ENCODE results near the gene TMEM127. TPM values are rescaled to one million over a fixed set of nuclear protein-coding genes. Genes with fewer than 3 reads are reported as not detected.
A peak's percentile ranks its signal among the peaks of the same experiment; 100 is the strongest.

Gene TMEM127
- total RNA-seq, 1 experiment from 2014 or later: 25.5 TPM

DNA sequence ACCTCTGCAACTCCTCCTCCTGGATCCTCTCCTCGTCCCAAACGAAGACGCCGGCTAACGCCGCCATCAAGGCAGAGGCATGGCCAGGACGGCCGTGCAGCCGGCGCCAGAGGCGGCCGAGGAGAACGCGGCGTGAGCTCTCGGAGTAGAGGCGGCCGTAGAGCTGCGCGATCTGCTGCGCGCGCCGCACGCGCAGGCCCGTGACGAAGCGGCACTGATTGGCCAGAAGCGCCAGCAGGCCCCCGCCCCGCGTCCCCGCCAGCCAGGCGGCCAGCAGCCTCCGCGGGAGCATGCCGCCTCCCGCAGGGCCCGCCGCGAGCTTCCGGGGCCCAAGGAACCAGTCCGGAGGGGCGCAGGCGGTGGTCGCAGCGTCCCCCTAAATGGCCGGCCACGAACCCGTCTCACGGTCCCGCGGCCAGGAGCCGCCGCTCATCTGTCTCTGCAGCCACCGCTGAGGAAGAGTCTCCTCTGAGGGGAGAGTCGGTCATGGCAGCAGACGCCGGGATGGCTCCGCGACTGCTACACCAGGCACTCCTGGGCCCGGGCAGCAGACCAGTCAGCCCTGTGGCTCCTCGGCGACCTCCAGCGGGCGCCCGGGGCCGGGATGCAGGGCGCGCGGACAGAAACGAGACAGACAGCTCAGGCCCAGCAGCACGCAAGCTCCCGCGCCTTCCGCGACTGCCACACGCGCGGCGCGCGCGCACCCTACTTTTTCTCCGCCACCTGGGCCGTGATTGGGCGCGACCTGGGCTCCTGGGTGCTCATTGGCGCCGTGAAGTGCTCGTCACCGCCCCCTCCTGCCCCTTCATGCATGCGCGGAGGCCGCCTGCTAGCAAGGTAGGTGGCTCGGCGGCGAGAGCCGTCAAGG lies 57.4 kb downstream of the TMEM127 start, which contains the start of gene STARD7:
Gene STARD7 (minus strand): TSS at position 685 of the 868 bp plus-strand sequence. CDS start 393 bp downstream, at position 292.
- no TSS peak for BruUV-seq (replicated peaks)
- TF ChIP-seq CTCF (conservative IDR thresholded peaks at IDR 0.05; ENCODE audit: low read depth, low read length): no peak
- no peak for TF ChIP-seq EZH2 (IDR thresholded peaks at IDR 0.05; ENCODE audit: borderline replicate concordance, low read depth, low read length, poor library complexity, severe bottlenecking)
- Histone ChIP-seq H3K9me3 (ENCODE audit: low read depth, low read length, poor library complexity, severe bottlenecking) (no peaks in the 10 kb centered on the region), H3K27ac (ENCODE audit: low read depth, low read length, poor library complexity, severe bottlenecking) (peak within 1 kb of the TSS; percentile 85), H3K27me3 (replicated peaks; ENCODE audit: insufficient read depth, low read depth, low read length, poor library complexity) (no peaks in the 10 kb centered on the region), H3K4me1 (ENCODE audit: insufficient read depth, low read length, poor library complexity, severe bottlenecking) (peaks cover 21% of the 10 kb centered on the region), H3K4me3 (ENCODE audit: low read depth, low read length, poor library complexity, severe bottlenecking) (peak within 1 kb of the TSS; percentile 80), H3K36me3 (ENCODE audit: insufficient read depth, low read length, poor library complexity, severe bottlenecking) (no peaks in the 10 kb centered on the region)
- intact Hi-C loops (cut with micrococcal nuclease; ENCODE audit: unreplicated experiment): loop anchor here (5.0 kb wide), 1 partner anchor 59 kb away; the partner anchor contains the start of genes CIAO1 and TMEM127
- CTCF ChIA-PET: interaction anchor here (0.6 to 1.1 kb wide), 3 partner anchors 26 to 91 kb away, joined by 3 to 5 read pairs (median 3); no protein-coding TSS in a partner anchor
- DNase-seq (ENCODE audit: low spot score): peak; percentile 98
- POLR2A ChIA-PET (ENCODE audit: low non-redundant PET): no interaction called here

DNA sequence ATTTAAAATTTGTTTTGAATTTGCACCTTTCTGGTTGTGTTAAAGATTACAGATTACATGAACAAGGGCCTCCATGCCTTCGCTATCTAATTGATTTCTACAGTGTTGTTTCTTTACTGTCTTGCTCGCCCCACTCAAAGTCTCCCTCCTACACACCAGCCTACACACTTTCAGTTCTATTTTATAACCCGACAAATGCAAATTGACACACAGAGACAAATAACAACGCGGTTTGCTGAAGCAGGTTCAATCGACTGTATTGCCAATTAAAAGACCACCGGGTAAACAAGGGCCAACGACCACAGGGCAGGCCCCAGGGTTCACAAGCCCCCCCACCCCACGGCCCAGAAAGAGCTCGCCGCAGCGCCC lies 58.0 kb downstream of the TMEM127 start:
- intact Hi-C loops (cut with micrococcal nuclease; ENCODE audit: unreplicated experiment): loop anchor here (5.0 kb wide), 1 partner anchor 60 kb away; the partner anchor contains the start of genes CIAO1 and TMEM127
- H3K4me3 ChIP-seq (ENCODE audit: low read depth, low read length, poor library complexity, severe bottlenecking): peak overlapping the region; percentile 80
- DNase-seq (ENCODE audit: low spot score): no peak
- no peak for TF ChIP-seq CTCF (conservative IDR thresholded peaks at IDR 0.05; ENCODE audit: low read depth, low read length)
- TF ChIP-seq EZH2 (IDR thresholded peaks at IDR 0.05; ENCODE audit: borderline replicate concordance, low read depth, low read length, poor library complexity, severe bottlenecking): no peak
- H3K36me3 ChIP-seq (ENCODE audit: insufficient read depth, low read length, poor library complexity, severe bottlenecking): no peaks in the 10 kb centered on the region
- no TSS peak for BruUV-seq (replicated peaks)
- CTCF ChIA-PET: interaction anchor here (1.1 kb wide), 1 partner anchor 91 kb away, joined by 3 read pairs; no protein-coding TSS in a partner anchor
- peaks cover 21% of the 10 kb centered on the region for H3K4me1 ChIP-seq (ENCODE audit: insufficient read depth, low read length, poor library complexity, severe bottlenecking)
- no peaks in the 10 kb centered on the region for H3K27me3 ChIP-seq (replicated peaks; ENCODE audit: insufficient read depth, low read depth, low read length, poor library complexity)
- POLR2A ChIA-PET (ENCODE audit: low non-redundant PET): no interaction called here
- no peaks in the 10 kb centered on the region for H3K9me3 ChIP-seq (ENCODE audit: low read depth, low read length, poor library complexity, severe bottlenecking)
- H3K27ac ChIP-seq (ENCODE audit: low read depth, low read length, poor library complexity, severe bottlenecking): peak overlapping the region; percentile 85

GRCh38 chr2:96207073-96207773 lies 58.6 kb downstream of the TMEM127 start:
- no peaks in the 10 kb centered on the region for H3K9me3 ChIP-seq (ENCODE audit: low read depth, low read length, poor library complexity, severe bottlenecking)
- peak overlapping the region; percentile 80 for H3K4me3 ChIP-seq (ENCODE audit: low read depth, low read length, poor library complexity, severe bottlenecking)
- POLR2A ChIA-PET (ENCODE audit: low non-redundant PET): no interaction called here
- CTCF ChIA-PET: interaction anchor here (0.8 kb wide), 1 partner anchor 34 kb away, joined by 10 read pairs; no protein-coding TSS in a partner anchor
- intact Hi-C loops (cut with micrococcal nuclease; ENCODE audit: unreplicated experiment): loop anchor here (5.0 kb wide), 1 partner anchor 60 kb away; the partner anchor contains the start of genes CIAO1 and TMEM127
- TF ChIP-seq EZH2 (IDR thresholded peaks at IDR 0.05; ENCODE audit: borderline replicate concordance, low read depth, low read length, poor library complexity, severe bottlenecking): no peak
- TF ChIP-seq CTCF (conservative IDR thresholded peaks at IDR 0.05; ENCODE audit: low read depth, low read length): no peak
- no peaks in the 10 kb centered on the region for H3K27me3 ChIP-seq (replicated peaks; ENCODE audit: insufficient read depth, low read depth, low read length, poor library complexity)
- peaks cover 21% of the 10 kb centered on the region for H3K4me1 ChIP-seq (ENCODE audit: insufficient read depth, low read length, poor library complexity, severe bottlenecking)
- TSS peak; percentile 60 for BruUV-seq (replicated peaks)
- H3K27ac ChIP-seq (ENCODE audit: low read depth, low read length, poor library complexity, severe bottlenecking): peak overlapping the region; percentile 85
- no peaks in the 10 kb centered on the region for H3K36me3 ChIP-seq (ENCODE audit: insufficient read depth, low read length, poor library complexity, severe bottlenecking)
- no peak for DNase-seq (ENCODE audit: low spot score)
